NOMO-1 treated with DMSO at 0.1 percent for 48 hours (cell line): ENCODE measurements around the gene IAH1.
A peak's percentile ranks its signal among the peaks of the same experiment; 100 is the strongest.
"Not testable (repeated sequence)": the region's sequence is repeated elsewhere in the genome, so short reads cannot be mapped to it uniquely, and the experiment has no call there.

Experiments
- DNase-seq: peaks from one replicate; lab custom pipeline; 2025; ENCODE audit not compliant: unreplicated experiment; lab: John Stamatoyannopoulos, UW

IAH1 gene

GRCh38 chr2:9473308-9473984, 905 bp upstream of the IAH1 start:
- DNase-seq, result no peak

GRCh38 chr2:9473985-9474360, 378 bp upstream of the IAH1 start:
- DNase-seq, result no peak

- DNase-seq, result no peak
Measured at GRCh38 chr2:9477914-9478313, 3.6 kb downstream of the IAH1 start.

DNA sequence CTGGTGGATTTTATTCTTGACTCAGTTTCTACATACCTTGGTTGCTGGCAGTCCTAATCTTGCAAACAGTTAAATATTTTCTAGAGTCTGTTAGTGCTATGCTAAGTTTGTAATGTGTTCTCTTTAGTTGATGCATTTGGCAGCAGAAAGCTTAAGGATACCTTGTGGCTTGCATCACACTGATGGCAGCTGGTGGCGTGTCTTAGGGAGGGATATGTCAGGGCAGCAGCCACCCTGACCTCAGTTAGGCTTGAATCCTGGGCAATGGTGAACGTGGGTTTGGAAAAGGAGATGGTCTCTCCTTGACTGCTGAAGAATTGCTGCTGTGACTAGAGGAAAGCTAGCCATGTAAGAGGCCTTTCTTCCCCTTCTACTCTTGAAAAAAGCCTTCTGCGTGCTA, 4.2 kb downstream of the IAH1 start:
- no peak for DNase-seq

GRCh38 chr2:9480157-9480556, 5.8 kb downstream of the IAH1 start:
- no peak for DNase-seq

DNA sequence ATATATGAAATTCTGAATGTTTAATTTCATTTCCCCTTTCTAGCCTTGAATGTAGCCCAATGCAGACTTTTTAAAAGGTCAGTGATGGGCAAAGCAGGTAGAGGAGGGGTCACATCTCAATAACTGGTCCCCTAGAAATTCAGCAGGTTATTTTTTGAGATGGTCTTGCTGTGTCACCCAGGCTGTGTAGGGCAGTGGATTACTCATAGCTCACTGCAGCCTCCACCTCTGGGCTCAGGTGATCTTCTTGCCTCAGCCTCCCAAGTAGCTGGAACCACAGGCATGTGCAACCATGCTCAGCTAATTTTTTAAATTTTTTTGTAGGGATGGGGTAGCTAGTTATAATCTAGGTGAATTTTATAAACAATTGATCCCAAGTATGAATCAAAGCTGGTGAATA, 8.8 kb downstream of the IAH1 start:
- no peak for DNase-seq

GRCh38 chr2:9484533-9484932, 10.2 kb downstream of the IAH1 start:
- DNase-seq, result no peak

DNA sequence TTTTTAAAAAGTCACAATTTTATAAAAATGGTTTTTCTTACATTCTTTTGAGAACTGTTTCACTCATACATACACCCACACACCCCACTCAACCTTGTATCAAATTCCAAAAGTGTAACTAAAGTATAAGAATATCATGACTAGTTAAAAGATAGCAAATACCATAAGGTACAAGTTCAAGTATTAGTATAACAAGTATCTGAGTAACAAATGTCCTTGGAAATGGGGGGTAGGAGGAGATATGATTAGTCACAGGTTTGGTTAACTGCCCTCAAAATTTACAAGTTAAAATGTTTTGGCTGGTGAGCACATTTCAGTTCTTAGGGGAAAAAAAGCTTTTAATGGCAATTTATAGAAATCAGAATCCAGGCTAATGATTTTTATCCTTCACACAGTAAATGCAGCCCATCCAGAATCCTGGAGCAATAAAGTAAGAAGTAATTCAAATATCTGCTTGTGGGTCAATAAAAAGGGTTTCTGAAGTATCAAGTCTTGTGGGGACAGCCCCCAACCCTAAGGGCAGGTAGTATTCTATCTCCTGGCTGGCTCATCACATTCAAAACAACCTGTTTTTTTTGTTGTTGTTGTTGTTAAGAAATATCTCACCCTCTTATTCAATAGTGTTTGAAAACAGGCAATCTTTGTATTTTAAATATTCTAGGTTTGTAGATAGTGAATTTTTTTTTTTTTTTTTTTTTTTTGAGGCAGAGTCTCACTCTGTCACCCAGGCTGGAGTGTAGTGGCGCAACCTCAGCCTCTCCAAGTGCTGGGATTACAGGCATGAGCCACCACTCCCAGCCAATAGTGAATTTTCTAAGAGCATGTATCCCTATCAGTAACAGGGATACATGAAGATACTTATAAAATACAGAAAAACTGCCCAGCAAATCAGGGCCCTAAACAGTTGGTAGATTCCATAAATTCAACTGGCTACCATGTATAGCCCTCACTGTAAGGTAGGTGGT, 14.5 kb downstream of the IAH1 start:
- no peak for DNase-seq

GRCh38 chr2:9490789-9491188, 16.4 kb downstream of the IAH1 start:
- DNase-seq, result no peak

DNA sequence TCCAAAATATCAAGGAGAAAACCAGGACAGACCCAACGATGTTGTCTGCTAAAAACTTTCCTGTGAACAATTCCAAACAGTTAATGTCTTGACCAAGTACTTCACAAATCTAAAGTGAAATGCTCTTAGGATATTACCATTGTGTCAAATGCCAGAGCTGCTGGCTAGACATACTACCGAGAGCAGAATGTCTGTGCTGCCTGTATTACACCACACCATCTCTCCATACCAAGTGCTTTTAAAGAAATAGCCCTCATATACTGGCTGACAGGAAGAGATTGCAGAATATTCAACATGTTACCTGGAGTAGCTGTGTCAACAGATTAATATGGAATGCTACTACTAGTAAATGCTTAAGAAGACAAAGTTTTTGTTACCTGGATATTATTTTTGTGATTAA, 18.6 kb downstream of the IAH1 start:
- DNase-seq, result no peak

DNA sequence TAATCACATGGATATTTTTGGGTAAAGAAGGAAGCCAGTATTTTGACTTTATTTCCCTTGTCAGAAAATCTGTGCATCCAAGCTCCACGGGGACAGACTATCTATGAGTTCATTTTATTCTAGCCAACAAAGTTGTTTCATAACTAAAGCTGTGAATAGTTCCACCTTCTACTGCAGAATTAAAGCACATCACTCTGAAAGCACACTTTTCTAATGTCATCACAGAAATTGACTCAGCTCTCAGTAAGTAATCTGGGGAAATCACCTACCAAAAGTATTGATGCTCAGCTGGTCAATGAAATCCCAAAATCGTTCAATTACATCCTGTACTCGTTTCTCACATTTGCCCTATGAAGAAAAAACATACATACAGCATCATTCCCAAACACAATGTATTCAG, 19.1 kb downstream of the IAH1 start:
- DNase-seq, result no peak

- DNase-seq, result no peak
Measured at GRCh38 chr2:9494081-9494480, 19.7 kb downstream of the IAH1 start.

DNA sequence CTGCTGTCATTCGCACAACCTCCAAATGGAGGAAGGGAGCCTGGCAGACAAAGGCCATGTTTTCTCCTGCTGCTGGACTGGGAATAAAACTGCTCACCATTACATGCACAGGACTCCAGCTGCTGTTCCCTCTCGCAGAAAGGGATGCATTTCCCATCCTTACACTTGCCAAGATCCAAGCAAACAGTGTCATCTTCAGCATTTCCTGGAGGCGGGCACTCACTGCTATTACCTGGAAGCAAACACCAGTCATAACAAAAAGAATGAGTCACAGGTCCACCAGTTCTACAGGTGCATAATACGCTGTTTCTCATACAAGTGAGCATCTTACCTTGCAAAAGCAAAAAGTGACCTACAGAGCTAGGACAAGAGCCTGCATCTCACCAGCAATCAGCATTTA, 22.7 kb downstream of the IAH1 start:
- DNase-seq, result no peak

DNA sequence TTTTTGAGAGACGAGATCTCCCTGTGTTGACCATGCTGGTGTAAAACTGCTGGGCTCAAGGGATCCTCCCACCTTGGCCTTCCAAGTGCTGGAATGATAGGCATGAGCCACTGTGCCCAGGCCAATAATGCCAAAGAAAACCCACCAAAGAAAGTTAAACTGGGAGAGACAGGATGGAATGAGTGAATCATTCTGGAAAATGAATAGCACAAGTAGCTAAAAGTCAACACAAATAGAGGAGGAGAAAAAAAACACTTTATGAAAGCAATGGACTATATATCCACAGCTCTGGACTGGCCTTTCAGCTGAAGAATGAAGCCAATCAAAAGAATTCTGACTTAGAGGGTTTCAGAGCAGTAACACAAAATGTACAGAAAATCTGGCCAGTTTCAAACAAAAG, 23.9 kb downstream of the IAH1 start:
- DNase-seq, result no peak

- peak; percentile 4 for DNase-seq
Measured at GRCh38 chr2:9508931-9509330, 34.6 kb downstream of the IAH1 start.

- not testable (repeated sequence) for DNase-seq
Measured at GRCh38 chr2:9513946-9514345, 39.6 kb downstream of the IAH1 start.

- no peak for DNase-seq
Measured at GRCh38 chr2:9517118-9517782, 42.9 kb downstream of the IAH1 start.

DNA sequence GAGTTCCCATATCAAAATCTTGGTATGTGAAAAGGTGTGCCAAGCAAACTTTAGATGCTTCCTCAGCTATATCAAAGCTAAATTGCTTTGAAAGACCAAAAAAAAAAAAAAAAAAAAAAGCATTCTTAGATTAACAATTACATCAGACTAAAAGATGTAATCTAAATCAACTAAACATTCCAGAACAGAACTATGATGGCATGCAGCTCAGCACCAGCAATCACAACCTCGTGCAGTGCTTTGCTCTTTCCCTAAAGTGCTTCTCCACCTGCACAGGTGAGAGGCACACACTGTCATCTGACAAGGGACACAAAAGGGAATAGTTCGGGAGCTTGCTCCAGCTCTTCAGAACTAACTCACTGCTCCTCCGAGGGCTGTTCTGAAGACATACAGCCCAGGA, 43.8 kb downstream of the IAH1 start:
- DNase-seq, result no peak

DNA sequence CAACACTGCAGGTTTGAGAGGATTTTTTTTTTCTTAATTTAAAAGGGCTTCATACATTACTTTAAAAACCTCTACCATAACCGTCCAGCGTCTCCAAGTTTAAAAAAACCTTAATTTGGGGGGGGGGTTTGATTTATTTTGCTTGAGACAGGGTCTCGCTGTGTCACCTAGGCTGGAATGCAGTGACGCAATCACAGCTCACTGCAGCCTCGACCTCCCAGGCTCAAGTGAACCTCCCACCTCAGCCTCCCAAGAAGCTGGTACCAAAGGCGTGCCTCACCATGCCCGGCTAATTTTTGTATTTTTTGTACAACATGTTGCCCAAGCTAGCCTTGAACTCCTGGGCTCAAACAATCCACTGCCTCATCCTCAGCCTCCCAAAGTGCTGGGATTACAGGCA, 44.4 kb downstream of the IAH1 start:
- DNase-seq, result no peak

DNA sequence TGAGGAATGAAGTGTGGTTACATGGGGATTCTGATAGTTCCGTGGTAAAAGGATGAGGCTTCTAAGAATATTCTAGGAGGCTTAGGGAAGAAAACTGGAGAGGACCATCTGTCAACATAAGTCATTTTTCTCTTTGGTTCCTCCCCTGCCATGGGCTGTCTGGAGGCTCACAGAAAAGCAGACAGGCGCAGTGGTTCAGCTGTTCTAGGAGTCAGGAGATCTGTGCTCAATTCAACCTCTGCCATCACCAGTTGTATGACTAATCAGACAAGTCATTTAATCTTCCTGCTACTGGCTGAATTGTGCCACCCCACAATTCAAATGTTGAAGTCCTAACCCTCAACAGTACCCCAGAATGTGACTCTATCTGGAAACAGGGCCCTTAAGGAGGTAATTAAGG, 44.9 kb downstream of the IAH1 start:
- no peak for DNase-seq

DNA sequence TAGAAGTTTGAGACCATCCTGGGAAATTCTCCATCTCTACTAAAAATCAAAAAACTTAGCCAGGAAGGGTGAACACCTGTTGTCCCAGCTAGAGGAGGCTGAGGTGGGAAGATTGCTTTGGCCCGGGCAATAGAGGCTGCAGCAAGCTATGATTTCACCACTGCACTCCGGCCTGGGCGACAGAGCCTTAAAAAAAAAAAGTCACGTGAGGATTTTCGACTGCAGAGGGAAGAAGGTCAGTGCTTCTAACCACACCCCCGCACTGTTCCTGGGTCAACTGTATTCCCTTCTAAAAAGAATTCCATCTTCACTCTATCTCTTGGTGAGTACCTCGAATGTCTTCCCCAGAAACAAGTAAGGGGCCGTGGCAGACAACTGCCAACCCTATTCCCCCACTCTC, 49.9 kb downstream of the IAH1 start:
- no peak for DNase-seq

GRCh38 chr2:9525266-9525665, 50.9 kb downstream of the IAH1 start:
- no peak for DNase-seq
